HFF-Myc (cell line): ENCODE data around the gene LRPAP1.

Experiments used
- DNase-seq: peaks from one replicate; pipeline ENCODE4 v3.0.0-alpha.2; 2011; ENCODE audit warnings: low read depth; ENCODE audit errors: extremely low read depth
- H3K4me3 ChIP-seq: replicated peaks from 2 replicates; pipeline ENCODE4 v1.5.1; 2011; ENCODE audit warnings: low read depth, mild to moderate bottlenecking, control low read depth, low read length
- CTCF ChIP-seq: IDR thresholded peaks from 2 replicates; pipeline ENCODE4 v1.5.1; 2012; ENCODE audit warnings: mild to moderate bottlenecking, low read depth, low read length, control low read depth; ENCODE audit errors: missing control alignments

LRPAP1 gene

GRCh38 chr4:3486541-3487540 lies 45.4 kb downstream of the LRPAP1 start:
- H3K4me3 ChIP-seq = no peak overlapping the region
- no peak for TF ChIP-seq CTCF
- no peak for DNase-seq

- TF ChIP-seq CTCF = no peak
- H3K4me3 ChIP-seq = no peak overlapping the region
- no peak for DNase-seq
Observed at GRCh38 chr4:3485886-3486540, 46.2 kb downstream of the LRPAP1 start.

- H3K4me3 ChIP-seq = no peak overlapping the region
- no peak for DNase-seq
- no peak for TF ChIP-seq CTCF
Observed at GRCh38 chr4:3485011-3485791, 47.0 kb downstream of the LRPAP1 start.

- DNase-seq = no peak
- no peak overlapping the region for H3K4me3 ChIP-seq
Observed at GRCh38 chr4:3484057-3484973, 47.9 kb downstream of the LRPAP1 start.

GRCh38 chr4:3483471-3483921 lies 48.7 kb downstream of the LRPAP1 start:
- no peak for TF ChIP-seq CTCF
- no peak for DNase-seq
- no peak overlapping the region for H3K4me3 ChIP-seq

More at GRCh38 chr4:3484057-3484973, 47.9 kb downstream of the LRPAP1 start:
- TF ChIP-seq CTCF = no peak

- DNase-seq = no peak
- no peak for TF ChIP-seq CTCF
- no peak overlapping the region for H3K4me3 ChIP-seq
Observed at GRCh38 chr4:3482707-3483106, 49.5 kb downstream of the LRPAP1 start.
